Suprapubic skin (tissue), 4 donors: ENCODE results near the gene RFX5.

ENCODE experiments used
- POLR2A ChIP-seq, 2 donors: fragments of 450-650 bp; IDR thresholded peaks; one replicate each; pipeline ENCODE4 v1.6.1; 2017; ENCODE audit warnings: antibody characterized with exemption in 2 of 2, mild to moderate bottlenecking in 2 of 2, moderate library complexity in 2 of 2
- POLR2AphosphoS5 ChIP-seq, 3 donors: sonication (generic); formaldehyde crosslinking; IDR thresholded peaks; one replicate each; pipeline ENCODE4 v1.6.1; 2017; ENCODE audit warnings: antibody characterized with exemption in 3 of 3
- TF ChIP-seq, protein P1 (sequence below), 2 donors: fragments of 200-600 bp in 1 of 2; fragments of 450-650 bp in 1 of 2; sonication (generic) in 1 of 2; IDR thresholded peaks; one replicate each; pipeline ENCODE4 v1.5.1; 2016 to 2019; ENCODE audit warnings: antibody characterized with exemption in 2 of 2, mild to moderate bottlenecking in 1 of 2, moderate library complexity in 1 of 2

GRCh38 chr1:151367658-151368392, 20.8 kb upstream of the RFX5 start:
- TF ChIP-seq POLR2A (IDR thresholded peaks at IDR 0.05) (no peak), POLR2AphosphoS5 (IDR thresholded peaks at IDR 0.05) (no peak)
- TF ChIP-seq, protein P1, sequence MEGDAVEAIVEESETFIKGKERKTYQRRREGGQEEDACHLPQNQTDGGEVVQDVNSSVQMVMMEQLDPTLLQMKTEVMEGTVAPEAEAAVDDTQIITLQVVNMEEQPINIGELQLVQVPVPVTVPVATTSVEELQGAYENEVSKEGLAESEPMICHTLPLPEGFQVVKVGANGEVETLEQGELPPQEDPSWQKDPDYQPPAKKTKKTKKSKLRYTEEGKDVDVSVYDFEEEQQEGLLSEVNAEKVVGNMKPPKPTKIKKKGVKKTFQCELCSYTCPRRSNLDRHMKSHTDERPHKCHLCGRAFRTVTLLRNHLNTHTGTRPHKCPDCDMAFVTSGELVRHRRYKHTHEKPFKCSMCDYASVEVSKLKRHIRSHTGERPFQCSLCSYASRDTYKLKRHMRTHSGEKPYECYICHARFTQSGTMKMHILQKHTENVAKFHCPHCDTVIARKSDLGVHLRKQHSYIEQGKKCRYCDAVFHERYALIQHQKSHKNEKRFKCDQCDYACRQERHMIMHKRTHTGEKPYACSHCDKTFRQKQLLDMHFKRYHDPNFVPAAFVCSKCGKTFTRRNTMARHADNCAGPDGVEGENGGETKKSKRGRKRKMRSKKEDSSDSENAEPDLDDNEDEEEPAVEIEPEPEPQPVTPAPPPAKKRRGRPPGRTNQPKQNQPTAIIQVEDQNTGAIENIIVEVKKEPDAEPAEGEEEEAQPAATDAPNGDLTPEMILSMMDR (IDR thresholded peaks at IDR 0.05), result no peak
